Ureter (tissue), 1 donor: Measurements from ENCODE around the gene ATP5F1D. TPM values are rescaled to one million over a fixed set of nuclear protein-coding genes. Genes with fewer than 3 reads are reported as not detected.

Source experiments
- DNase-seq: peaks from one replicate; pipeline ENCODE4 v3.0.0-alpha.2; 2020; ENCODE audit warnings: low spot score
- total RNA-seq: library from RNA; stranded (reverse); gene quantifications from one replicate; pipeline ENCODE4 v1.2.4, GENCODE V29; 2023
- donor health status: DM: yes; HTN: yes; CAD: no.

ATP5F1D gene
- total RNA-seq, 1 donor from 2014 or later, result 144 TPM

- no peak for DNase-seq
These were observed 20.3 kb upstream of the ATP5F1D start for GRCh38 chr19:1220976-1221903.

- DNase-seq, result no peak
These were observed 19.7 kb upstream of the ATP5F1D start for GRCh38 chr19:1221904-1222255.

- DNase-seq, result no peak
These were observed 19.2 kb upstream of the ATP5F1D start for GRCh38 chr19:1222394-1222793.

- no peak for DNase-seq
These were observed 18.3 kb upstream of the ATP5F1D start for GRCh38 chr19:1223018-1223855.

DNA sequence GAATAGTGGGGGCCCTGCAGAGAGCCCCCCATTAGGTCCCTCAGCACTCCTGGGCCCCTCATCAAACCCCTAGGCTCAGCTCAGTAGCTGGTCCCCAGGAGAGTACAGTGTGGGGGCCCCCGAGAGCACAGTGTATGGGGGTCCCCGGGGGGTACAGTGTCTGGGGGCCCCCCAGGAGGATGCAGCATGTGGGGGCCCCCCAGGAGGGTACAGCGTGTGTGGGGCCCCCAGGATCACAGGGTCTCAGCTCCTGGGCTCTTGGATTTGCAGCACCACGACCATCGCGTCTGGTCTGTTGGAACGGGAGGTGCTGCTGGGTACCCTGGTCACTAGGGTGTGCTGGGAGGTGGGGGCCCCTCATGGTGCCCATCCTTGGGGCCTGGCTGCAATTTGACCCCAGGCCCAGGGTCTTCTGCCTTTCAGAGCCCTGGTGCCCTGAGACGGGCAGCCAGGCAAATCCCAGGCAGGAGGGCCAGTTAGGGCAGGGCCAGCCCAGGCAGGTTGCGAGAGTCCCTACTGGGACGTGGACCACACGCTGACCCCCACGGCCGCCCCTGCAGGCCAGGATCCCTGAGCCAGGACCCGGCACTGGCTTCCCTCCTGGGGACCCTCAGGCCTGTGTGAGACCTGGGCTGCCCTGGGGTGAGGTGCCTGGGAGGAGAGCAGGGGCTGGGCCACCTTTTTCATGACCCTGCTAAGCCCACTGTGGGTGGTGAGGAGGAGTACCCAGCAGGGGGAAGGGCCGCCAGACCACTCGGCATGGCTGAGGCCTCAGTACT lies 17.3 kb upstream of the ATP5F1D start:
- DNase-seq, result no peak

DNA sequence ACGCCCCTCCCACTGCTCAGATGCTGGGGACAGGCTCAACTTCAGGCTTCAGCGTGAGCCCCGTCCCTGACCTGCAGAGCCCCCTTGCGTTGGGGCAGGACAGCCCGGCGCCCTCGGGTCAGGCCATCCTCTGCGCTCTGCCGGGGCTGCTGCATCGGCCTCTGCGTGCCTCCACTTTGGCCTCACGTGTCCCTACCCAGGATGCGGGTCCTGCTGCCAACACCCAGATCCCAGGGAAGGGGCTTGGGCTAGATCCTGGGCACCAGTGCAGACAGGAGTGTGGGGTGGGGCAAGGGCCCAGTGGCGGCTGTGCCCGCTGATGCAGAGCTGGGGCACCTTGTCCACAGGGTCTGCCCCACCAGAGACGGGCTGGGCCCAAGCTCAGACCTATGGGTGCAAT lies 16.7 kb upstream of the ATP5F1D start:
- DNase-seq, result no peak

- no peak for DNase-seq
These were observed 15.9 kb upstream of the ATP5F1D start for GRCh38 chr19:1225440-1226226.

DNA sequence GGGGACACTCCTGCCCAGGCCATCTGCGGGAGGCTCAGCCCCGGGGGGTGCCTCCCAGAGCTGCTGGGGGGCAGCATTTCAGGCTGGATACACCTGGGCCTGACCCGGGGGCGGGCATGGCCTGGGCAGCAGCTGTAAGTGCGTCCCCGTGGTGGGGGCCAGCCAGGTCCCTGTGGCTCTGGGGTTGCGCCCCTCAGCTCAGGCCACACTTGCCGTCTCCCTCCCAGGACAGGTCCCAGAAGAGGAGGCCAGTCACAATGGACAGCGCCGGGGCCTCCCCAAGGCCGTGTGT lies 15.4 kb upstream of the ATP5F1D start:
- no peak for DNase-seq

DNA sequence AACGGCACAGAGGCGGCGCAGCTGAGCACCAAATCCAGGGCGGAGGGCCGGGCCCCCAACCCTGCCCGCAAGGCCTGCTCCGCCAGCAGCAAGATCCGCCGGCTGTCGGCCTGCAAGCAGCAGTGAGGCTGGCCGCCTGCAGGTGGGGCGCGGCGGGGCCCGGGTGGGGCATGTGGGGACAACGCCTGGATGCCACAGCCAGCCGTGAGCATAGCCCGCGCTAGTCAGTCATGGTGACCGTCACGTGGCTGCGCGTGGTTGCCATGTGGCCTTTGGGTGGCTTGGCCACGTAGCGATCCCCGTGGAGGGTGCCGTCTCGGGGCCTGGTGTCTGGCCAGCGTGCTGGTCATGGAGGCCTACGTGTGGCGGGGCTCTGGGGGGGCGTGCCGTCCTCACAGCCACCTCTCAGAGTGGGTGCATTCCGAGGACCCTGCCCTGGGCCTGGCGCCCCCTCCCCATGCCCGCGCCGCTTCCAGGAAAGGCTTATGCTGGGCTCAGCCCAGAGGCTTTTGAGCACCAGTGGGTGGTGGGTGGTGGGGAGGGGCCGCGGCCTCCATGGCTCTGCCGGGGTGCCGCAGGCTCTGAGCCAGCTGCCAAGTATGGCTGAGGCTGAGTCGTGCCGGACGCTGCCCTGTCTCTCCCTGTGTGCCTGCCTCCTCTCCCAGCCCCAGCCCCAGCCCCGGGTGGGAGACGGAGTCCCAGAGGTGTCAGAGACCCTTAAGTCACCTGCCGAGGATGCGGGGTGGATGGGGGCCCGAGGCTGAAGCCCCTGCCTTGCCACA lies 14.8 kb upstream of the ATP5F1D start:
- no peak for DNase-seq

GRCh38 chr19:1227304-1228054 lies 14.1 kb upstream of the ATP5F1D start:
- DNase-seq, result no peak

DNA sequence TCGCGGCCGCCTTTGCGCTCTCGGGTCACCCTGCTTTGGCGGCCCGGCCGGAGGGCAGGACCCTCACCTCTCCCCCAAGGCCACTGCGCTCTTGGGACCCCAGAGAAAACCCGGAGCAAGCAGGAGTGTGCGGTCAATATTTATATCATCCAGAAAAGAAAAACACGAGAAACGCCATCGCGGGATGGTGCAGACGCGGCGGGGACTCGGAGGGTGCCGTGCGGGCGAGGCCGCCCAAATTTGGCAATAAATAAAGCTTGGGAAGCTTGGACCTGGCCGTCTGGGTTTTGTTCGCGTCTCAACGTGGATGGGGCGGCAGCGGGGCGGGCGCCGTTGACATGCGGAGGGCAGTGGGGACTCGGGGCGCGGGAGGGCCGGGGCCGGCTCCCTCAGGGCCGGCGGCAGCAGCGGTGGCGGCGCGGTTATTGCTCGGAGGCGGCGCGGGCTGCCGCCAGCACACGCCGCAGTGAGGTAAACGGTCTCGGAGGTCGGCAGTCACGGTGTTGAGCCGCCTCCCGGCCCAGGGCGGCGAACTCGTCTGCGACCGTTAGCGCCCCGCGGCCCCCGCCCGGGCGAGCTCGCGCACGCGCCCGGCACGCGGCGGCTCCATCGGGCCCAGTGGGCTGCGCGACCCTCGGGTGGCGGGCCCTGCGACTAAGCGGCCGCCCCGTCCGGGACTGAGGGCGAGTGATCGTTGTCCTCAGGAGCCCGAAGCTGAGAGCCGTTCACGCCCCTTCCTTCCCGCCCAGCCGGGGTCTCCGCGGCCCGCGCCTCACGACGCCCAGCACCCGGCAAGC lies 13.2 kb upstream of the ATP5F1D start:
- DNase-seq, result no peak

DNA sequence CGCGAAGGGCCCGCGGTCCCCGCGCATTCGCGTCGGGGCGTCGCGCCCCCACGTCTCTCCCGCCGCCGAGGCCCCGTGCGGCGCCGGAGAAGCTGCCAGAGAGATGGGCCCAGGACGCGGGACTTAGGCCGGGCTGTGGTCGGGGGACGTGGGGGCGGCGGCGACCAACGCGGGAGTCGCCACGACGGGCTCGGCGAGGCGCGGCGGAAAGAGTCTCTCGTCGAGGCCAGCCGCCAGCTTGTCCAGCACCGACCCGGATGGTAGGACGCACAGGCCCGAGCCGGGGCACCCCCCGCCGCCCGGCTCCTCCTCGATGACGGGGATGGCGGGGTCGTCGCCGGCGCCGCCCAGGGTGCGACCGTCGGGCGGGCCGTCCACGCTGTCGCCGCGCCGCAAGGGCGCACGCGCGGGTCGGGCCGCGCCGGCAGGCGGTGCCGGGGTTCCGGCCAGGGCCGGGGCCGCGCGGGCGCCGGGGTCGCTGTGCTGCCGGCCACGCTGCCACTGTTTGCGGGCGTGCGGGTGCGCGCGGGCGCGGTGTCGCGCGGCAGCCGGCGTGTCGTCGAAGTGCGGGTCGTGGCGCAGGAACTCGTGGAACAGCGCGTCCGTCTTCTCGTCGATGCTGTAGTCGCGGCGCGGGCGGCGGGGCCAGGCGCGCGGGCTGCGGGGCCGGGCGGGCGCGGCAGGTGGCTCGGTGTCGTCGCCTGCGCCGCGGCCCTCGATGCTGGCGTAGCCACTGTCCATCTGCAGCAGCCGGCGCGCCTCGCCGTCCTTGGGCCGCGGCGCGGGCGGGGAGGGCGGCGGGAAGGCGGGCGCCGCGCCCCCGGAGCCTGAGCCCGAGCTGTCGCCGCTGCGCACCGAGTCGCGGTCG lies 12.3 kb upstream of the ATP5F1D start:
- no peak for DNase-seq

DNA sequence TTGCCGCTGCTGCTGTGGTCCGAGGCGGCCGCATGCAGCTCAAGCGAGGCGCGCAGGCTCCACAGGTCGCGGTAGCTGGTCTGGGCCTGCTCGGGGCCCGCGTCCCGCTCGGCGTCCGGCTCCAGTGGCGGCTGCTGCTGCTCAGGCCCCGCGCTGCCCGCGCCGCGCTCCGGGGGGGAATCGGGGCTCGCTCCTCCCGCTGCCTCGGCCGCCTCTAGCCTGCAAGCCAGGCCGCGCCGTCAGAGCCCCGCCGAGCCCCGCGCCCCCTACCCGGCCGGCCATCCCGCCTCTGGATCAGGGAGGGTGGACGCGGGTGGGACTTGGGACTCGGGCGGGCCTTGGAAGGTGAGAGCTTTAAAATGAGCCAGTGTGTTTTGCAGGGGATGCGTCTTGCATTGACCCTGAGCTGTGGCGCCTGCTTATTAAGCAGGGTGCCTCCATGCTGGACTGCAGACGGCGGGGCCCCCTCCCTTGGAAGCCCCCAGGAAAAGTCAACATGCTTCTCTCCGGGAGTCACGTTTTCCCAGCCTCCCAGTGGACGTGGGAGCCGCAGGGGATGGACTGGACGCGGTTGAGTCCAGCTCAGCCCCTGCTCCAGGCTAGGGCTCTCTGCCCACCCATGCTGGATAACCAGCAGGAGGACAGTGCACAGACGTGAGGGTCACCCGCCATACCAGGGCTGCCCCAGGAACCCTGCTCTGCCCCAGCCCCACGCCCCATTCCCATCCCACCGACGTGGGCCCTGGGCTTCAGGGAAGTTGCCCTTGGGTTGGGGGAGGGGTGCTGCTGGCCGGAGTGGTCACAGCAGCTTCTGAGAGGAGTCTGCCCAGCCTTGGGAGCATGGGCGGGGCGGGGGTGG lies 11.4 kb upstream of the ATP5F1D start:
- no peak for DNase-seq

DNA sequence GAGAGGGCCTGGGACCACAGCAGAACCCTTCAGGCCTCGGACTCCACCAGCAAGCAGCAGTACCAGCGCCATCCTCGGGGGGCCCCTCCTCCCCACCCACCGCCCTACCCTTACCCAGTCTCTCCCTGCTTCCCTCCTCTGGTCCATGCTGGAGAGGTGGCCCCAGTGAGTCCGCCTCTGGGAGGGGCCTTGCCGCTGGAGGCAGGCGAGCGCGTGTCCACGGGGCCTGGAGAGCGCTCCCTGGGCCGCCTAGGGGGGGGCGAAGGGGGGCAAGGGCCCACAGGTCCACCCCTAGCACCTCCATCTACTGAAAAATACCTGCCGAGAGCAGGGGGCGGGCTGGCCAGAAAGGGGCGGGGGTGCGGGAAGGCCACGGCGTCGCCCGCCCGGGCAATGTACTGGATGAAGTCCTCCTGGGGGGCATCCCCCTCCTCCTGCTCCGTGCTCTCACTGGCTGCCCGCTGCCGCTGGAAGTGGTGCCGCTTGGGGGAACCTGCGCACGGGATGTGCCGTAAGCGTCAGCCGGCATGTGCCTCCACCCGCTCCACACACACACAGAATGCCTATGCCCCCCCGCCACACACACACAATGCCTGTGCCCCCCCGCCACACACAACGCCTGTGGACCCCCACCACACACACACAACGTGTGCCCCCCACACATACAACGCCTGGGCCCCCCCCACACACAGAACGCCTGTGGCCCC lies 10.6 kb upstream of the ATP5F1D start:
- no peak for DNase-seq

DNA sequence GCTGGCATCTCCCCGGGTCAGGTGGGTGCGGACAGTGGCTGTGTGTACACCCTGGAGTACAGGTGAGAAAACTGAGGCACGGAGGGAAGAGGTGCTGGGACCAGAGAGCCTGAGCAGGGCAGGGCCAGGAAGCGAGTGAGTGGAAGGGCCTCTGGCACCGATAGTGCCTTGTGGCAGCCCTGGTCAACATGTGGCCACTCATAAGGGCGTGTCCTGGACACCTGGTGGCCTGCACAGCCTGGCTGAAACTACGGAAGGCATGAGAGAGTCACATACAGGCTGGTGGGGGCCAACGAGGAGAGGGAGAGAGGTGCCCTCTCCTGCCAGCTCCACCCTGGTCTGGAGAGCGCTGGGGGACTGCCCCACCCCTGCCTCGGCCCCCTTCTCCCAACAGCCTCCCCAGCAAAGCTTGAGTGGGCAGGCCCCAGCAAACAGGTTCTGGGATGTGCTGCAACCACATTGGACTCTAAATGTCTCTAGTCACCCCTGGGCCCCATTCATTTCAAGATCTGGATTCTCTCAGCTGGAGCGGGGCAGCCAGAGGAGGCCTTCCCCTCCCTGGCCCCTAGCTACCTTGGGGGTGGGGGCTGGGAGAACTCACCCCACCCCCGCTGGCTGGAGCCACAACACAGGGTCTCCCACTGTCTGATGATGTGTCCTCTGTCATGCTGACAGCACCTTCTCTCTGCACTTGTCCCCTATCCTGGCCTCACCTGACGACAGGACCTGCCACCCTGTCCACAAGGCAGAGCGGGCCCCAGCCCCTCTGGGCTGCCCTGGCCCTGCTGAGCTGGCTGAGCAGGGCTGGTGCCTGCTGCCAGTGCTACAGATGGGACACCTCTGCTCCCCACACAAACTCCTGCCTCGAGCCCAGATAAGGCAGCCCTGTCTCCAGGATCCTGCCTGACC lies 9.6 kb upstream of the ATP5F1D start:
- no peak for DNase-seq
